ENCODE data around the gene RASSF8. TPM values are rescaled to one million over a fixed set of nuclear protein-coding genes. Genes with fewer than 3 reads are reported as not detected.

Gene RASSF8
- polyA plus RNA-seq, 3 donors, result 0.08 to 0.39 TPM; not detected in 1

- no peak overlapping the region for H2AFZ ChIP-seq (ENCODE audit: insufficient read depth, low read depth, low read length, poor library complexity, severe bottlenecking)
- H3K79me2 ChIP-seq (ENCODE audit: insufficient read depth, low read length), result no peaks in the 10 kb centered on the region
- intact Hi-C loops (cut with micrococcal nuclease), result no loop called here
- H3K4me3 ChIP-seq (replicated peaks in 1 of 3; ENCODE audit: low read depth in 2 of 3, low read length in 3 of 3), result no peak overlapping the region
- no peaks in the 10 kb centered on the region for H3K4me1 ChIP-seq (ENCODE audit: control insufficient read depth in 1 of 2, insufficient read depth in 2 of 2, low read length in 2 of 2)
- no peak overlapping the region for H3K27ac ChIP-seq (ENCODE audit: low read depth in 1 of 2, low read length in 2 of 2)
- H3K9me3 ChIP-seq (replicated peaks in 1 of 2; ENCODE audit: control insufficient read depth in 1 of 2, insufficient read depth in 1 of 2, low read length in 2 of 2), result no peaks in the 10 kb centered on the region
- H3K9ac ChIP-seq (ENCODE audit: insufficient read depth, low read length, poor library complexity, severe bottlenecking), result no peak overlapping the region
- Mint-ChIP-seq H3K4me3 (no peak overlapping the region), H3K27me3 (ENCODE audit: low read depth in 3 of 3) (no peaks in the 10 kb centered on the region), H3K27ac (no peak overlapping the region), H3K9me3 (peaks cover 0 to 2% (median 0%) of the 10 kb centered on the region in 7 donors), H3K4me1 (no peaks in the 10 kb centered on the region), H3K36me3 (no peaks in the 10 kb centered on the region)
- H3K36me3 ChIP-seq (replicated peaks in 1 of 2; ENCODE audit: control insufficient read depth in 1 of 2, insufficient read depth in 2 of 2, low read length in 2 of 2), result no peaks in the 10 kb centered on the region
- H3K4me2 ChIP-seq (replicated peaks; ENCODE audit: extremely low read depth, low read length, poor library complexity, severe bottlenecking), result no peak overlapping the region
- no peak for TF ChIP-seq CTCF (IDR thresholded peaks at IDR 0.05)
- H3K27me3 ChIP-seq (ENCODE audit: control insufficient read depth in 2 of 2, insufficient read depth in 2 of 2, low read length in 2 of 2), result no peaks in the 10 kb centered on the region
- WGBS (ENCODE audit: insufficient coverage), result 50% methylated on average over 1 of the region's 6 CpGs
- DNase-seq, result no peak
- no peaks in the 10 kb centered on the region for H4K20me1 ChIP-seq (ENCODE audit: insufficient read depth, low read length)
These were observed 55.6 kb downstream of the RASSF8 start for GRCh38 chr12:26014085-26014484.

- Histone ChIP-seq H3K4me3 (replicated peaks in 1 of 3; ENCODE audit: low read depth in 2 of 3, low read length in 3 of 3) (no peak overlapping the region), H3K4me1 (ENCODE audit: control insufficient read depth in 1 of 2, insufficient read depth in 2 of 2, low read length in 2 of 2) (no peaks in the 10 kb centered on the region), H3K9ac (ENCODE audit: insufficient read depth, low read length, poor library complexity, severe bottlenecking) (no peak overlapping the region), H3K27me3 (ENCODE audit: control insufficient read depth in 2 of 2, insufficient read depth in 2 of 2, low read length in 2 of 2) (no peaks in the 10 kb centered on the region), H3K79me2 (ENCODE audit: insufficient read depth, low read length) (no peaks in the 10 kb centered on the region), H3K4me2 (replicated peaks; ENCODE audit: extremely low read depth, low read length, poor library complexity, severe bottlenecking) (no peak overlapping the region), H2AFZ (ENCODE audit: insufficient read depth, low read depth, low read length, poor library complexity, severe bottlenecking) (no peak overlapping the region), H3K27ac (ENCODE audit: low read depth in 1 of 2, low read length in 2 of 2) (no peak overlapping the region), H3K9me3 (replicated peaks in 1 of 2; ENCODE audit: control insufficient read depth in 1 of 2, insufficient read depth in 1 of 2, low read length in 2 of 2) (no peaks in the 10 kb centered on the region), H4K20me1 (ENCODE audit: insufficient read depth, low read length) (no peaks in the 10 kb centered on the region), H3K36me3 (replicated peaks in 1 of 2; ENCODE audit: control insufficient read depth in 1 of 2, insufficient read depth in 2 of 2, low read length in 2 of 2) (no peaks in the 10 kb centered on the region)
- H3K4me3 Mint-ChIP-seq, result no peak overlapping the region
- no CpG with 5 or more reads among the region's 2 CpGs for WGBS (ENCODE audit: insufficient coverage)
- no peaks in the 10 kb centered on the region for H3K27me3 Mint-ChIP-seq (ENCODE audit: low read depth in 3 of 3)
- no peak for TF ChIP-seq CTCF (IDR thresholded peaks at IDR 0.05)
- no peak overlapping the region for H3K27ac Mint-ChIP-seq
- H3K9me3 Mint-ChIP-seq, result peaks cover 0 to 2% (median 0%) of the 10 kb centered on the region in 7 donors
- intact Hi-C loops (cut with micrococcal nuclease), result no loop called here
- H3K36me3 Mint-ChIP-seq, result no peaks in the 10 kb centered on the region
- H3K4me1 Mint-ChIP-seq, result no peaks in the 10 kb centered on the region
- no peak for DNase-seq
These were observed 58.0 kb downstream of the RASSF8 start for GRCh38 chr12:26016516-26016915.
